Esophagus muscularis mucosa (tissue), 3 donors: ENCODE data around the gene CNOT4.

Experiments
- CTCF ChIP-seq, 3 experiments: fragments of 200-600 bp in 2 of 3; fragments of 450-650 bp in 1 of 3; sonication (generic) in 2 of 3; IDR thresholded peaks; one replicate each; pipeline ENCODE4 v1.5.1; 2017 to 2019; ENCODE audit warnings: antibody characterized with exemption in 3 of 3, mild to moderate bottlenecking in 2 of 3, moderate library complexity in 1 of 3
- POLR2A ChIP-seq: fragments of 450-650 bp; IDR thresholded peaks from one replicate; pipeline ENCODE4 v1.6.1; 2017; ENCODE audit warnings: antibody characterized with exemption, moderate library complexity, mild to moderate bottlenecking, low read depth
- POLR2AphosphoS5 ChIP-seq, 2 donors: sonication (generic); formaldehyde crosslinking; IDR thresholded peaks; one replicate each; pipeline ENCODE4 v1.6.1; 2017; ENCODE audit warnings: antibody characterized with exemption in 2 of 2

- TF ChIP-seq CTCF (IDR thresholded peaks at IDR 0.05) (no peak), POLR2A (no peak), POLR2AphosphoS5 (IDR thresholded peaks at IDR 0.05) (no peak)
Measured at GRCh38 chr7:135353832-135354231, 156.1 kb downstream of the CNOT4 start.
